ENCODE measurements around the gene GSTK1.

DNA sequence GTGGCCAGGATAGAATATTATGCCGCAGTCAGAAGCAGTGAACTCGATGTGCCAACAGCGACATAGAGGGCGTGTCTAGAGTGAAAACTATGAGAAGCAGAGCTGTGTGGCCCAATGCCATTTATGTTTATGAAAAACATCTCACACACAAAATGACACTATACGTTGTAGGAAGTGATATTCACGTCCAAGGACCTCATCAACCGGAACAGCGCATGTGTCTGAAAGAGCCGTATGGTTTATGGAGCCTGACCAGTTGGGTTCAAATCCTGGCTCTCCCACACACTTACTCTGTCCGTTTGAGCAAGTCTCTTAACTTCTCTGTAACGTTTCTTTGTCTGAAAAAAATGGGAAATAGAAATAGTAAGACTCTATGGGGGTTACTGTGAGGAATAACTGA is 20.9 kb upstream of the GSTK1 start:
- TF ChIP-seq, protein P1, sequence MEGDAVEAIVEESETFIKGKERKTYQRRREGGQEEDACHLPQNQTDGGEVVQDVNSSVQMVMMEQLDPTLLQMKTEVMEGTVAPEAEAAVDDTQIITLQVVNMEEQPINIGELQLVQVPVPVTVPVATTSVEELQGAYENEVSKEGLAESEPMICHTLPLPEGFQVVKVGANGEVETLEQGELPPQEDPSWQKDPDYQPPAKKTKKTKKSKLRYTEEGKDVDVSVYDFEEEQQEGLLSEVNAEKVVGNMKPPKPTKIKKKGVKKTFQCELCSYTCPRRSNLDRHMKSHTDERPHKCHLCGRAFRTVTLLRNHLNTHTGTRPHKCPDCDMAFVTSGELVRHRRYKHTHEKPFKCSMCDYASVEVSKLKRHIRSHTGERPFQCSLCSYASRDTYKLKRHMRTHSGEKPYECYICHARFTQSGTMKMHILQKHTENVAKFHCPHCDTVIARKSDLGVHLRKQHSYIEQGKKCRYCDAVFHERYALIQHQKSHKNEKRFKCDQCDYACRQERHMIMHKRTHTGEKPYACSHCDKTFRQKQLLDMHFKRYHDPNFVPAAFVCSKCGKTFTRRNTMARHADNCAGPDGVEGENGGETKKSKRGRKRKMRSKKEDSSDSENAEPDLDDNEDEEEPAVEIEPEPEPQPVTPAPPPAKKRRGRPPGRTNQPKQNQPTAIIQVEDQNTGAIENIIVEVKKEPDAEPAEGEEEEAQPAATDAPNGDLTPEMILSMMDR (IDR thresholded peaks at IDR 0.05; ENCODE audit: control extremely low read depth in 1 of 3, insufficient read depth in 1 of 3, low read depth in 1 of 3, low read length in 3 of 3) = no peak
- TF ChIP-seq BRCA1 (IDR thresholded peaks at IDR 0.05; ENCODE audit: low read depth, low read length) (no peak), EZH2 (IDR thresholded peaks at IDR 0.05; ENCODE audit: low read depth, low read length, severe bottlenecking) (no peak), RFX5 (IDR thresholded peaks at IDR 0.05; ENCODE audit: borderline replicate concordance, low read depth, low read length) (no peak), POLR2A (IDR thresholded peaks at IDR 0.05; ENCODE audit: control extremely low read depth in 1 of 2, low read depth in 2 of 2, low read length in 2 of 2) (no peak), TAF7 (optimal IDR thresholded peaks at IDR 0.05; ENCODE audit: borderline replicate concordance, low read depth, low read length) (no peak), GTF2F1 (IDR thresholded peaks at IDR 0.05; ENCODE audit: borderline replicate concordance, low read depth, low read length) (no peak), SP2 (IDR thresholded peaks at IDR 0.05; ENCODE audit: low read length) (no peak)
- TF ChIP-seq, protein P2, sequence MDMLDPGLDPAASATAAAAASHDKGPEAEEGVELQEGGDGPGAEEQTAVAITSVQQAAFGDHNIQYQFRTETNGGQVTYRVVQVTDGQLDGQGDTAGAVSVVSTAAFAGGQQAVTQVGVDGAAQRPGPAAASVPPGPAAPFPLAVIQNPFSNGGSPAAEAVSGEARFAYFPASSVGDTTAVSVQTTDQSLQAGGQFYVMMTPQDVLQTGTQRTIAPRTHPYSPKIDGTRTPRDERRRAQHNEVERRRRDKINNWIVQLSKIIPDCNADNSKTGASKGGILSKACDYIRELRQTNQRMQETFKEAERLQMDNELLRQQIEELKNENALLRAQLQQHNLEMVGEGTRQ (IDR thresholded peaks at IDR 0.05; ENCODE audit: low read length) = no peak
